Large intestine (tissue), 3 donors: ENCODE data around the gene PTPA. TPM values are rescaled to one million over a fixed set of nuclear protein-coding genes. Genes with fewer than 3 reads are reported as not detected.
"Not testable (repeated sequence)": the region's sequence is repeated elsewhere in the genome, so short reads cannot be mapped to it uniquely, and the experiment has no call there.

Experiments used
- DNase-seq, 2 donors: peaks; one replicate each; pipeline versions ENCODE4 v3.0.0 to v3.0.0-alpha.2; 2013
- H3K27ac ChIP-seq: one replicate; pipeline ENCODE4 v1.5.1; 2013; ENCODE audit warnings: low read length
- H3K27me3 ChIP-seq: 2 replicates; pipeline ENCODE4 v1.6.1; 2013; ENCODE audit warnings: low read length; ENCODE audit not compliant: control insufficient read depth, insufficient read depth
- H3K36me3 ChIP-seq: 2 replicates; pipeline ENCODE4 v1.6.1; 2013; ENCODE audit warnings: low read length; ENCODE audit not compliant: control insufficient read depth, insufficient read depth
- H3K4me1 ChIP-seq: one replicate; pipeline ENCODE4 v1.6.1; 2013; ENCODE audit warnings: low read length; ENCODE audit not compliant: control insufficient read depth, insufficient read depth
- H3K4me3 ChIP-seq: one replicate; pipeline ENCODE4 v1.5.1; 2013; ENCODE audit warnings: low read length
- H3K9me3 ChIP-seq: one replicate; pipeline ENCODE4 v1.6.1; 2013; ENCODE audit warnings: mild to moderate bottlenecking, low read depth, low read length, moderate library complexity; ENCODE audit not compliant: control insufficient read depth
- WGBS: methylation state at CpG from one replicate; pipeline ENCODE4 v1.1.5; 2013; ENCODE audit warnings: low lambda C conversion rate; ENCODE audit not compliant: insufficient coverage; 5-methylcytosine and 5-hydroxymethylcytosine counted together
- polyA plus RNA-seq: library from polyadenylated mRNA; unstranded; fragments of 120-200 nt; gene quantifications from one replicate; pipeline ENCODE4 v1.2.1, GENCODE V29; 2013

Gene PTPA
- polyA plus RNA-seq, 1 donor: 70.1 TPM

DNA sequence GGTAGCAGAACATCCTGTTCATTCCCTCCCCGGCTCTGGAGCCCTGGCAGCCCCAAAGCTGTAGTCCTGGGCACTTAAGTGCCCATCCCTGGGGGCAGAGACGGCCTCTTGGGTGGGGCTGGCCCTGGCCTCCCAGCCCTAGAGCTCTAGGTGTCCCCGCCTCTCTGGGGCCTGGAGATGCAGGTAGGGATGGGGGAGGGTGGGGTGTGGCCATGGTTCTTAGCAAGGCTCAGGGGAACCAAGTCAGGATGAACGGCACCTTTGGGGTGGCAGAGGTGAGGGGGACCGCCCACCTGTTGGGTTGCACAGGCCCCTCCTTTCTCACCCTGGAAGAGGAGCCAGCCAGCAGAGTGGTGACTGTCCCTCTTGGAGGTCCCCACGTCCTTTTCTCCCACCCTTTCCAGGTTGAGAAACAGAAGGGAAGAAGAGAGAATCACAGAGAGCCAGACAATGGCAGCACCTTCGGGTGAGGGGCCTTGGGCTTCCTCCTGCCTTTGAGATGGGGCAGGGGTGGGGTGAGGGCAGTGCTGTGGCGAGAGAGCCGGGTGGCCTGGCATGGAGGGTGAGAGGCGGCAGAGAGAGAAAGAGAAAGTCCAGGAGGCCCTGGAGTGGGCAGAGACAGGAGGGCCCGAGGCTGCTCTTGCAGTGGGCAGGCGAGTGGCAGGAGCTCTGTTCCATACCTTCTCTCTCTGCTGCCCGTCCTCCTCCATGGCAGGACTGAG is 3.0 kb upstream of the PTPA start:
- Histone ChIP-seq H3K9me3 (no peaks in the 10 kb centered on the region), H3K27ac (no peak overlapping the region), H3K27me3 (no peaks in the 10 kb centered on the region), H3K36me3 (peaks cover 23% of the 10 kb centered on the region), H3K4me1 (peaks cover 23% of the 10 kb centered on the region), H3K4me3 (no peak overlapping the region)
- no CpG with 5 or more reads among the region's 13 CpGs for WGBS
- no peak for DNase-seq

DNA sequence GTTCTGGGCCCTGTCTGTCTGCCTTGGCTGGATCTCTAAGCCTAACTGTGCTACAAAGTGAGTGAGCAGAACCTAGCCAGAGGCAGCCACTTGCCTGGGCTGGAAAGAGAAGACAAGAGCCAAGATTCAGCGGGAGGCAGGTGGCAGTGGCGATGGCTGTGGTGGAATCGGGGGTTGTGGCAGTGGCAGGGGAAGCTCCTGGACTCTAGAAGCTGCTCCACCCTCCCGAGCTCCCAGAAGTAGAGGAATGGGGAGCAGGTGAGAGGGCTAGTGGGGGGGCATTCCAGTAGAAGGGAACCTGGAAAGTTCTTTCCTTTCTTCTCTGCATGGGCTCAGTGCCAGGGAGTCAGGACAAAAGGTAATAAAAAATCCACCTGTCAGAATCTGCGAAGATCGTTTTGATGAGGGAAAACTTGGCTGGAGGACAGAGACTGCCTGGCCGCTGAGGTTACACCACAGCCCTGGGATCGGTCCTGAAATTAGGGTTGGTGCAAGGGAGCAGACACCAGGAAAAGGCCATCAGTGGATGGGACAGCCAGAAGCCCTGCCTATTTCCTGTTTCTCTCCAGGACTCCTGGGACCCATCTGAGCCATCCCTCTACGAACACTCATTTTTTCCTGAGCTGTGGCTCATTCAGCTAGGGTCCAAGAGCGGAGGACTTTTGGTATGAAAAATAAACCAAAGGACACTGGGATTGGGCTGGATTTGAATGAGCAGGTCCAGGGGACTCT is 2.2 kb upstream of the PTPA start:
- H3K4me1 ChIP-seq: peaks cover 23% of the 10 kb centered on the region
- peaks cover 20% of the 10 kb centered on the region for H3K36me3 ChIP-seq
- DNase-seq: no peak
- no peak overlapping the region for H3K27ac ChIP-seq
- H3K4me3 ChIP-seq: no peak overlapping the region
- H3K9me3 ChIP-seq: no peaks in the 10 kb centered on the region
- H3K27me3 ChIP-seq: no peaks in the 10 kb centered on the region
- no CpG with 5 or more reads among the region's 10 CpGs for WGBS

DNA sequence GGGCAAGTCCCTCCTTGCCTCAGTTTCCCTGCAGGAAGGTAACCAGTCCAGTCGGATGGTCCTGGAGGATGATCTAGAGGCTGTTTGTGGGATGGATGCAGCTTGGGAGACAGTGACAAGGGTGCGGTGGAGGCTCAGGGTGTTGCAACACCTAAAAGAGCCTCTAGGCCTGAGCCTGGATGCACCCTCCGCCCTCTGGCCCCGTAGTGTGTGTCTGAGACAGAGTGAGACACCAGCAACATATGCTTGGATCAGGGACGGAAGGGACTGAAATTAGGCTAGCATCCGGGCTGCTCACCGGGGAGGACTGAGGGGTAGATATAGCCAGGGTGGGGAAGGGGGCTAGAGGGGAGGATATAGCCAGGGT is 1.7 kb upstream of the PTPA start:
- DNase-seq: no peak
- H3K27me3 ChIP-seq: no peaks in the 10 kb centered on the region
- WGBS: no CpG with 5 or more reads among the region's 7 CpGs
- no peak overlapping the region for H3K27ac ChIP-seq
- H3K4me3 ChIP-seq: peak overlapping the region; percentile 69
- peaks cover 20% of the 10 kb centered on the region for H3K36me3 ChIP-seq
- no peaks in the 10 kb centered on the region for H3K9me3 ChIP-seq
- peaks cover 23% of the 10 kb centered on the region for H3K4me1 ChIP-seq

DNA sequence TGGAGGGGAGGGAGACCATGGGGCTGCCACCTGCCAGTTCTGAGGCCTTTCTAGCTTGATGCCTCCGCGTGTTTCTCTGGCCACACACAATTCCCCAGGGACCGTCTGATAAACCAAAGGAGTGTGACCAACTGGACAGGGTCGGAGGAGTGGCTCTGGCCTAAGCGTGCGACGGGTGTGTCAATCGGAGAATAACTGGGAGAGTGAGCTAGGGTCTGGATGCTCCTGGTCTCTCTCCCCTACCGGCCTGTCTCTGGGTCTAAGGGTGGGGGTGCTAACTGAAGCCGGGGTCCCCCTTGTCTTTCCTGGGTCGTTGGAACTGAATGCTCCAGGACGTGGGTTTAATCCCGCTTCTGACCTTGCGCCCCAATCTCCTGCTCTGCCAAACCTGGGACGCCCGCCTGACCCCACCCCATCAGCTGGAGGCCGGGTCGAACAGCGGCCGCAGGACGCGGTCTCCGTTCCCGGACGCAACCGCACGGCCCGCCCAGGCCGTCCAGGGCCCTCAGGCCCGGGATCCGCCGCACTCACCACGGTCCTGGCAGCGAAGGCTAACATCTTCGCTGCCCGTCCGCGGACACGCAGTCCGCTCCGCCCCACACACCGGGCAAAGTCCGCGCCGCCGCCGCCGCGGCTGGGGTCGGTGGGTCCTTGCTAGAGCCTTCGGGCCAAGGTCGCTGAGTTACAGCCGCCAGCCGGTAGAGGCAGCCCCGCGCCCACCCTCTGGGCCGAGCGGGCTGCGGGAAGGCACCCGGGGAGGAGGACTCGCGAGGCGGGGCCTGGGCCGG is 1.1 kb upstream of the PTPA start:
- Histone ChIP-seq H3K4me3 (peak overlapping the region; percentile 69), H3K4me1 (peaks cover 23% of the 10 kb centered on the region), H3K36me3 (peaks cover 20% of the 10 kb centered on the region), H3K27ac (peak overlapping the region; percentile 72), H3K27me3 (no peaks in the 10 kb centered on the region), H3K9me3 (no peaks in the 10 kb centered on the region)
- WGBS: no CpG with 5 or more reads among the region's 64 CpGs
- DNase-seq: no peak

DNA sequence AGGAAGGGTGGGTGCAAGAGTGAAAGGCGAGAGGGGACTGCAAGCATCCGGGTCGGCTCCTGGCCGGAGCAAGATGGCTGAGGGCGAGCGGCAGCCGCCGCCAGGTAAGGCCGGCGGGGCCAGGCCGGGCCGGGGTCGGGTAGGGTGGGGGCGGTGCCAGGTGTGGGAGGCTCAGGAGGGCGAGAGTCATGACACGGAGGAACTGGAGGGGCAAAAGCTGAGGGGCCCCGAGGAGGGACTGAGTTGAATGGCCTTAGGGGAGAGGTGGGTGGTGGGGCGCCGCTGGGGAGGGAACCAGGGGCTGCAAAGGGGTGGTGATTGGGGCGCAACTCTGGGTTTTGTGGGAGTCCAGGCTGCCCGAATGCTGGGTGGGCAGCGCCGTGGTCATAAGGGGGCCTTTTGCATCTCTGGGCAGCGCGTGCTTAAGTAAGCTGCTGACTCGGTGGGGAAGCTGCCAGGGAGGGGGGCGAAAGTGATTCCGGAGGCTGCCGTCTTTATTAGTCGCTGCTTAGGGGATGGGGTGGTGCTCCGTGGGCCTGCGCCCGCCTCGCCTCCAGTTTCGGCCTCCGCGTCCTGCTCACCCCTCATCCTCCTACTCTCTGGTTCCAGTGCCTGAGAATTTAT is 425 bp downstream of the PTPA start:
- H3K27ac ChIP-seq: peak overlapping the region; percentile 84
- peak in 1 of 2 donors; percentile 63 for DNase-seq
- H3K9me3 ChIP-seq: no peaks in the 10 kb centered on the region
- peak overlapping the region; percentile 82 for H3K4me3 ChIP-seq
- peaks cover 12% of the 10 kb centered on the region for H3K36me3 ChIP-seq
- WGBS: no CpG with 5 or more reads among the region's 37 CpGs
- H3K4me1 ChIP-seq: peaks cover 19% of the 10 kb centered on the region
- H3K27me3 ChIP-seq: no peaks in the 10 kb centered on the region

DNA sequence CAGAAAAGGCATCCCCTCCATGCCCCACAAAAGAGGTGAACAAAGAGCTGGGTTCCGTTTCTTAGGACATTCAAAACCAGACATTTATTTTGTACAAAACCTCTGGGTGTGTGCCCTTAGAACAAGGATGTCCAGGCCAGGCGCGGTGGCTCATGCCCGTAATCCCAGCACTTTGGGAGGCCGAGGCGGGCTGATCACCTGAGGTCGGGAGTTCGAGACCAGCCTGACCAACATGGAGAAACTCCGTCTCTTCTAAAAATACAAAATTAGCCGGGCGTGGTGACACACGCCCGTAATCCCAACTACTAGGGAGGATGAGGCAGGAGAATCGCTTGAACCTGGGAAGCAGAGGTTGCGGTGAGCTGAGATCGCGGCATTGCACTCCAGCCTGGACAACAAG is 1.3 kb downstream of the PTPA start:
- not testable (repeated sequence) for DNase-seq, H3K9me3 ChIP-seq, H3K36me3 ChIP-seq, H3K27ac ChIP-seq, H3K27me3 ChIP-seq
- WGBS: 100% methylated on average over 1 of the region's 17 CpGs
- H3K4me1 ChIP-seq: peaks cover 17% of the 10 kb centered on the region
- H3K4me3 ChIP-seq: peak overlapping the region; percentile 82

DNA sequence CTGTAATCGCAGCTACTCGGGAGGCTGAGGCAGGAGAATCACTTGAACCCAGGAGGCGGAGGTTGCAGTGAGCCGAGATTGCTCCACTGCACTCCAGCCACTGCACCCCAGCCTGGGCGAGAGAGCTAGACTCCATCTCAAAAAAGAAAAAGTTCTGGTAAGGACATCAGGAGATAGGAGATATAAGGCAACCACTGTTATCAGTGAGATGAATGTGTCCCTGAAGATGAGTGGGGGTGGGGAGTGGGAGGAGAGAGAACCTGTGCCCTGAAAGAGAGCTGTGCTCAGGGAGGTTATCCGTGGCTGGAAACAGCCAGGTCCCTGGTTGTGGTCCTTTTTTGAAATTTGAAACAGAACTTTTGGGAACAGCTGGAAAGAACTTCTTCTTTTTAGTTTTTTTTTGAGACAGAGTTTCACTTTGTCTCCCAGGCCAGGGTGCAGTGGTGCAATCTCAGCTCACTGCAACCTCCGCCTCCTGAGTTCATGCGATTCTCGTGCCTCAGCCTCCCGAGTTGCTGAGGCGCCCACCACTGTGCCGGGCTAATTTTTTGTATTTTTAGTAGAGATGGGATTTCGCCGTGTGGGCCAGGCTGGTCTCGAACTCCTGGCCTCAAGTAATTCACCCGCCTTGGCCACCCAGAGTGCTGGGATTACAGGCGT is 2.6 kb downstream of the PTPA start:
- no peaks in the 10 kb centered on the region for H3K27me3 ChIP-seq
- DNase-seq: no peak
- H3K27ac ChIP-seq: no peak overlapping the region
- no peak overlapping the region for H3K4me3 ChIP-seq
- no peaks in the 10 kb centered on the region for H3K36me3 ChIP-seq
- peaks cover 13% of the 10 kb centered on the region for H3K4me1 ChIP-seq
- no CpG with 5 or more reads among the region's 17 CpGs for WGBS
- no peaks in the 10 kb centered on the region for H3K9me3 ChIP-seq

DNA sequence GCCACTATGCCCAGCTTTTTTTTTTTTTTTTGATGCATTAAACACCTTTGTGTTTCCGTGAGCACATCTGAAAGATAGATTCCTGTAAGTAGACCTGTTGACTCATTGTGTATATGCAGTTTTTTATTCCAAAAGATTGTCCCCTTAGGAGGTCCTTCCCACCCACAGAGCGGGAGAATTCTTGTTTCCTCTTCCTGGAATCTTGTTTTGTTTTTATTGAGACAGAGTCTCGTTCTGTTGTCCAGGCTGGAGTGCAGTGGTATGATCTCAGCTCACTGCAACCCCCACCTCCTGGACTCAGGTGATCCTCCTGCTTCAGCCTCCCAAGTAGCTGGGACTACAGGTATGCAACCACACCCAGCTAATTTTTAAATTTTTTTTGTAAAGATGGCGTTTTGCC is 7.6 kb downstream of the PTPA start:
- H3K4me3 ChIP-seq: no peak overlapping the region
- H3K36me3 ChIP-seq: peaks cover 33% of the 10 kb centered on the region
- no peak for DNase-seq
- 100% methylated on average over 1 of the region's 4 CpGs for WGBS
- no peaks in the 10 kb centered on the region for H3K4me1 ChIP-seq
- H3K27me3 ChIP-seq: no peaks in the 10 kb centered on the region
- H3K27ac ChIP-seq: no peak overlapping the region
- no peaks in the 10 kb centered on the region for H3K9me3 ChIP-seq

DNA sequence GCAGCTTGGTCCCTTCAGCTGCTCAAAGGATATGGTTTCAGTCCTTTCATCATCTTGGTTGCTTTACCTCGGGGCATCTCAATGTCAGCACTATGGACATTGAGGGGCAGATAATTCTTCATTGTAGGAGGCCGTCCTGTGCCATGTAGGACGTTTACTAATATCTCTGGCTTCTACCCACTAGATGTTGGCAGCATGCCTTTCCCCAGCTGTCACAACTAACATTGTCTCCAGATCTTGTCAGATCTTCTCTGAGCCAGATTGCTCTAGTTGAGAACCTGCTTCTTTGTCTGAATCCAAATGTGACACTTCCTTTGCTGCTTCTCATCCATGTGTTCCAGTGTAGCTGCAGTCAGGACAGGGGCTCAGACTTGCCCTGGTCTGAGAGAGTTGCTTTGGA is 10.3 kb downstream of the PTPA start:
- H3K27me3 ChIP-seq: no peaks in the 10 kb centered on the region
- no peak overlapping the region for H3K4me3 ChIP-seq
- peaks cover 43% of the 10 kb centered on the region for H3K36me3 ChIP-seq
- H3K27ac ChIP-seq: no peak overlapping the region
- DNase-seq: no peak
- no CpG with 5 or more reads among the region's 3 CpGs for WGBS
- no peaks in the 10 kb centered on the region for H3K9me3 ChIP-seq
- no peaks in the 10 kb centered on the region for H3K4me1 ChIP-seq

DNA sequence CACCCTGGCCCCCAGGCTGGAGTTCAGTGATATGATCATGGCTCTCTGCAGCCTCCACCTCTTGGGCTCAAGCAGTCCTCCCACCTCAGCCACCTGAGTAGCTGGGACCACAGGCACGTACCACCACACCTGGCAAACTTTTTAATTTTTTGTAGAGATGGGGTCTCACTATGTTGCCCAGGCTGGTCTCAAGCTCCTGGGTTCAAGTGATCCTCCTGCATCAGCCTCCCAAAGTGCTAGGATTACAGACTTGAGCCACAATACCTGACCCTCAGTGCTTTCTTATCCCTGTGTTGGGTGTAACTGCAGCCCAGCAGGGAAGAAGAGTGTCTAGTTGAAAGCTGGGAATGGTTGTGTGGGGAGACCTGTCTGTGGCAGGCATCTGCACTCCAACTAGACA is 10.9 kb downstream of the PTPA start:
- no peak for DNase-seq
- Histone ChIP-seq H3K36me3 (peaks cover 48% of the 10 kb centered on the region), H3K9me3 (no peaks in the 10 kb centered on the region), H3K27ac (no peak overlapping the region), H3K4me3 (no peak overlapping the region), H3K4me1 (no peaks in the 10 kb centered on the region), H3K27me3 (no peaks in the 10 kb centered on the region)
- WGBS: no CpG with 5 or more reads among the region's 1 CpG
